Neutrophil (primary cell): ENCODE results near the gene PLEKHF1.

ENCODE experiments used
- H3K27ac ChIP-seq: fragments of 200-600 bp; sonication (generic); 2 replicates; pipeline ENCODE4 v1.5.1; 2016; ENCODE audit warnings: mild to moderate bottlenecking, moderate library complexity
- H3K27me3 ChIP-seq: fragments of 200-600 bp; sonication (generic); 2 replicates; pipeline ENCODE4 v1.6.0; 2016; ENCODE audit warnings: mild to moderate bottlenecking
- H3K36me3 ChIP-seq: fragments of 200-600 bp; sonication (generic); 2 replicates; pipeline ENCODE4 v1.5.1; 2017
- H3K4me1 ChIP-seq, 2 experiments: fragments of 200-600 bp in 1 of 2; sonication (generic) in 1 of 2; 1 replicate in 1 of 2; 2 replicates in 1 of 2; pipeline versions ENCODE4 v1.5.1 to v1.6.1; 2013 to 2016; ENCODE audit warnings: low read depth in 1 of 2, low read length in 1 of 2, mild to moderate bottlenecking in 1 of 2, moderate library complexity in 1 of 2; ENCODE audit not compliant: control insufficient read depth in 1 of 2, insufficient read depth in 1 of 2
- H3K4me3 ChIP-seq, 2 experiments: fragments of 200-600 bp in 1 of 2; sonication (generic) in 1 of 2; 1 replicate in 1 of 2; 2 replicates in 1 of 2; pipeline ENCODE4 v1.5.1; 2013 to 2016; ENCODE audit warnings: low read depth in 1 of 2, low read length in 1 of 2, mild to moderate bottlenecking in 1 of 2, moderate library complexity in 1 of 2
- H3K9me3 ChIP-seq: fragments of 200-600 bp; sonication (generic); 2 replicates; pipeline ENCODE4 v1.5.1; 2016
- TF ChIP-seq, protein P1 (sequence below): fragments of 200-600 bp; sonication (generic); IDR thresholded peaks from 2 replicates; pipeline ENCODE4 v1.5.1; 2016; ENCODE audit warnings: antibody characterized with exemption

The PLEKHF1 gene

DNA sequence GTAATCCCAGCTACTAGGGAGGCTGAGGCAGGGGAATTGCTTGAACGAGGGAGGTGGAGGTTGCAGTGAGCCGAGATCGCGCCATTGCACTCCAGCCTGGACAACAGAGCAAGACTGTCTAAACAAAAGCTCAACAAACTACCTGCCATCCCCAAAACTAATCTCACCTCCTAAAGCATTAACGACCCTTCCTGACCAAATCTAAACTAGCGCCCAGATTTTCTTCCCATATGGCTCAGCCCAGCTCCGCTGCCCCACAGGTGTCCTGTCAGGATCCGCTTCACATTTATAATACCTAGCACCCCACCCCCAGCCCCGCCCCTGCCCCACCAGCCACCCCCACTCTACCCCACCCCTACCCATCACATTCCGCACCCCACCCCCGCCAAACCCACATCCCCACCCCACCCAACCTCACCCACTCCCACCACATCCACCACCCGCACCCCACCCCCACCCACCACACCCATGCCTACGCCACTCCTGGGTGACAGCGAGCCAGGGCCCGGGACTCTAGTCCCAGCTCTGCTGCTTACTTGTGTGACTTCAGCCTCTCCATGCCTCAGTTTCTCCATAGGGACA lies 49.2 kb downstream of the PLEKHF1 start:
- no peaks in the 10 kb centered on the region for H3K9me3 ChIP-seq
- peak overlapping the region; percentile 75 for H3K27ac ChIP-seq
- H3K4me3 ChIP-seq: peak overlapping the region; percentile 76 to 83
- H3K27me3 ChIP-seq: no peaks in the 10 kb centered on the region
- H3K4me1 ChIP-seq: peaks cover 27% of the 10 kb centered on the region in 2 experiments
- H3K36me3 ChIP-seq: no peaks in the 10 kb centered on the region
- TF ChIP-seq, protein P1, sequence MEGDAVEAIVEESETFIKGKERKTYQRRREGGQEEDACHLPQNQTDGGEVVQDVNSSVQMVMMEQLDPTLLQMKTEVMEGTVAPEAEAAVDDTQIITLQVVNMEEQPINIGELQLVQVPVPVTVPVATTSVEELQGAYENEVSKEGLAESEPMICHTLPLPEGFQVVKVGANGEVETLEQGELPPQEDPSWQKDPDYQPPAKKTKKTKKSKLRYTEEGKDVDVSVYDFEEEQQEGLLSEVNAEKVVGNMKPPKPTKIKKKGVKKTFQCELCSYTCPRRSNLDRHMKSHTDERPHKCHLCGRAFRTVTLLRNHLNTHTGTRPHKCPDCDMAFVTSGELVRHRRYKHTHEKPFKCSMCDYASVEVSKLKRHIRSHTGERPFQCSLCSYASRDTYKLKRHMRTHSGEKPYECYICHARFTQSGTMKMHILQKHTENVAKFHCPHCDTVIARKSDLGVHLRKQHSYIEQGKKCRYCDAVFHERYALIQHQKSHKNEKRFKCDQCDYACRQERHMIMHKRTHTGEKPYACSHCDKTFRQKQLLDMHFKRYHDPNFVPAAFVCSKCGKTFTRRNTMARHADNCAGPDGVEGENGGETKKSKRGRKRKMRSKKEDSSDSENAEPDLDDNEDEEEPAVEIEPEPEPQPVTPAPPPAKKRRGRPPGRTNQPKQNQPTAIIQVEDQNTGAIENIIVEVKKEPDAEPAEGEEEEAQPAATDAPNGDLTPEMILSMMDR: no peak

DNA sequence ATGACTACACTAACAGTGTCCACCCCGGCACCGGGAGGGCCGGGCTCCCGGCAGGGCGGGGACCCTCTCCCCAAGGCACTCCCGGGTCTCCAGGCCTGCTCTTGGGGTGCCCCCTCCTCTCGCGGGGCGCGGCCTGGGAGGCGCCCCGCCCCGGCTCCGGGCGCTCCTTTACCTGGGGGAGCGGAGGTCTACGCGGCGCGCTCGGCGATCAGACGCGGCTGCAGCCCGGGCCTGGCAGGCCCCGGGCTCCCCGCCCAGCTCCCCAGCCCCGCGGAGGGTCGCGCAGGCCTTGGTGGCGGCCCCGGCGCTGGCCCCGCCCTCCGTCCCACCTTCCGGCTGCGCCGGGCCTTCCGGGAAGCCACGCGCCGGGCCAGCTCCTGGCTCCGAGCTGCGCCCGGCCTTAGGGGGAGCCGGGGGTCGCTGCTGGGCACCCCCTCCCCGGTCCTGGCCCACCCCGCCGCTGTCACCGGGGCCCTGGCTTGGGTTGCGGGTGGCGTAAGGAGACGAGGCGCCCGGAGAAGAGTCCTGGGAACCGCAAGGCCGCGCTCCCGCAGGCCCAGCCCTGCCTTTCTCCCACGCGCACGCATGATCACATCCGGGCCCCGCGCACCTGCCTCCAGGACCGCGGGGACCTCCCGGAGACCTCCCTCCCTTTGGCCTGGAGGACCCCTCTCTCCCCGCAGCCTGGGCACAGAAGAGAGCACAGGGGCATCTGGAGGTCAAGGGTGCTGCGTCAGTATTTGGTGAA lies 49.9 kb downstream of the PLEKHF1 start, which contains the start of gene C19orf12:
Gene C19orf12 (minus strand): TSS at position 309 of the 748 bp plus-strand sequence. CDS start 6,848 bp downstream, outside the sequence.
- TF ChIP-seq, protein P1: no peak
- no peaks in the 10 kb centered on the region for H3K9me3 ChIP-seq
- H3K4me1 ChIP-seq: peaks cover 20 to 23% of the 10 kb centered on the region in 2 experiments
- peak within 1 kb of the TSS; percentile 76 to 83 for H3K4me3 ChIP-seq
- peak within 1 kb of the TSS; percentile 75 for H3K27ac ChIP-seq
- no peaks in the 10 kb centered on the region for H3K36me3 ChIP-seq
- H3K27me3 ChIP-seq: peaks cover under 1% of the 10 kb centered on the region

DNA sequence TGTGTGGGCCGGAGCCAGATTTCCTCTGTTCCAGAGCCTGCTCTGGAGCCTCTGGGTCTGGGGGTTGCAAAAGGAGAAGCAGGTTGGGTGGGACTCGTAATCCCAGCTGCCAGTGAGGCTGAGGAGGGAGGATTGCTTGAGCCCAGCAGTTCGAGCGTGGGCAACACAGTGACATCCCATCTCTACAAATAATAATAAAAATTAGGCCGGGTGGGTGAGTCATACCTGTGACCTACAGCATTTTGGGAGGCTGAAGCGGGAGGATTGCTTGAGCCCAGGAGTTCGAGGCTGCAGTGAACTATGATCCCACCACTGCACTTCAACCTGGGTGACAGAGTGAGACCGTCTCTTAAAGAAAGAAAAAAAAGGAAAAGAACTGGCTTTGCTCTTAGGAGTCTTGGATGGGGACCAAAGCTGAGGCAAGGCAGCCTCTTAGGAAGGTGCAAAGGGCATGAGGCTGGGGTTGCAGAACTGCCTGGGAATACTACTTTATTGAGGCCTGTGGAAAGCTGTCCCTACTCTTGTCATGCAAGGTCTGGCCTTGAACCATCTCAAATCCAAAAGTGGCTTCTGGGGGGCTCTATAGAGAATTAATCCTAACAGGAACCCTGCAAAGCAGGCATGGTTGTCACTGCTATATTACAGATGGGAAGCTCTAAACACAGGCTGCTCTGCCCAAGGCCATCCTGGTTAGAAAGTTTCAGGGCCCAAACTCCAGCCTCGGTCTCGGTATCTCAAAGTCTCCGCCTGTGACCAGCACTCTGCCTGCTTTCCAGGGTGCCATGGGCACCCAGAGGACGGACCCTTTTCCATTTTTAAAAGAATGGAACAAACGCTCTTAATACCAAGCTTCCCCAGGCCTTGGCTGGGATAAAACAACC lies 50.7 kb downstream of the PLEKHF1 start:
- Histone ChIP-seq H3K9me3 (no peaks in the 10 kb centered on the region), H3K27me3 (peaks cover 9% of the 10 kb centered on the region), H3K27ac (peak overlapping the region; percentile 75), H3K36me3 (no peaks in the 10 kb centered on the region), H3K4me3 (peak overlapping the region; percentile 76 to 83), H3K4me1 (peaks cover 18 to 23% of the 10 kb centered on the region in 2 experiments)
- TF ChIP-seq, protein P1: no peak

DNA sequence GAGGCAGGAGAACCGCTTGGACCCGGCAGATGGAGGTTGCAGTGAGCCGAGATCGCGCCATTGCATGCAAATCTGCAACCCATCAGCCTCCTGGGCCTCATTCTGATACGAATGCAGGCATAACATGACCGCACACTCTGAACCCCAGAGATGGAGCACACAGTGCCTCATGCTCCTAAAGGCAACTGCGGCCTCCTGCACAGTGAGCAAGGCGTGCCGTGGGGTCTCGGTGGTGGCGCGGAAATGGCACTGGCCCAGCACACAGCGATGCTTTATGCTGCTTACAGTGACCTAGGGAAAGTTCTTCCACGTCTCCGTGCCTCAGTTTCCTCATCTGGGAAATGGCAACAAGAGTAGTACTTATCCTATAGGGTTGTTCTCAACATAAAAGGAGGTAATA lies 51.8 kb downstream of the PLEKHF1 start:
- Histone ChIP-seq H3K27ac (no peak overlapping the region), H3K9me3 (no peaks in the 10 kb centered on the region), H3K36me3 (no peaks in the 10 kb centered on the region), H3K4me1 (peaks cover 18 to 23% of the 10 kb centered on the region in 2 experiments), H3K4me3 (no peak overlapping the region), H3K27me3 (peaks cover 14% of the 10 kb centered on the region)
- TF ChIP-seq, protein P1: no peak

DNA sequence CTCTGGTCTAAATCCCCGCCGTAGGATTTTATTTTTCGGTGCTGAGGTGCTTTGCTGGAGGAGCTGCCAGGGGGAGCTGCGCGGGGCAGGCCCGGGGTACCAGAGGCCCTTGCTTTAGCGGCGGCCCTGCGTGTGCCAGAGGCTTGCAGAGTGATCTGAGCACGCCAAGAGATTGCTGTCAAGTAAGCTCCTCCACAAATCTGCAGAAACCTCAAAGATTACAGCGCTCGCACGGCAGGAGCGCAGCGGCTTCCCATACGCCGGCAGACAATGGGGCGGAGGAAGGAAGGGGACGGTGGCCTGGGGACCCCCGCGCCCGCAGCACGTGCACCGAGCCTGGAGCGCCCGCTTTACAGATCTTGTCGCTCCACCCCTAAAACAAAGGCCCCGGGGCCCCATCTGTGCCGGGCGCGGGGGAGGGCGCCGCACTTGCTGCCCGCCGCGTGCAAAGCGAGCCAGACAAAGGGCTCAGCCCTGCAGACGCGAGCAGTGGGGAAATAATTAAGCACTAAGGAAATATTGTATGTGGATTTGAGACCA lies 58.9 kb downstream of the PLEKHF1 start:
- H3K36me3 ChIP-seq: no peaks in the 10 kb centered on the region
- TF ChIP-seq, protein P1: no peak
- peaks cover 78% of the 10 kb centered on the region for H3K27me3 ChIP-seq
- H3K4me3 ChIP-seq: no peak overlapping the region
- H3K27ac ChIP-seq: no peak overlapping the region
- H3K4me1 ChIP-seq: no peaks in the 10 kb centered on the region
- no peaks in the 10 kb centered on the region for H3K9me3 ChIP-seq
